ELR (cell line): ENCODE measurements around the gene GRM2.

Experiments
- DNase-seq: peaks from one replicate; pipeline ENCODE4 v3.0.0-alpha.2; 2015; ENCODE audit warnings: low read depth

The GRM2 gene

GRCh38 chr3:51680663-51681230, 26.1 kb upstream of the GRM2 start:
- DNase-seq = no peak

GRCh38 chr3:51681453-51681852, 25.4 kb upstream of the GRM2 start:
- peak; percentile 47 for DNase-seq

GRCh38 chr3:51682079-51682478, 24.8 kb upstream of the GRM2 start:
- DNase-seq = peak; percentile 88

GRCh38 chr3:51682526-51682925, 24.3 kb upstream of the GRM2 start:
- DNase-seq = no peak

- DNase-seq = no peak
Measured at GRCh38 chr3:51683566-51683965, 23.3 kb upstream of the GRM2 start.

GRCh38 chr3:51684971-51685751, 21.7 kb upstream of the GRM2 start:
- DNase-seq = no peak

GRCh38 chr3:51686056-51686455, 20.8 kb upstream of the GRM2 start:
- no peak for DNase-seq

GRCh38 chr3:51686512-51687215, 20.2 kb upstream of the GRM2 start:
- peak; percentile 80 for DNase-seq

- DNase-seq = peak; percentile 95
Measured at GRCh38 chr3:51687431-51688205, 19.2 kb upstream of the GRM2 start.

GRCh38 chr3:51688206-51688600, 18.7 kb upstream of the GRM2 start:
- DNase-seq = no peak

GRCh38 chr3:51691021-51691420, 15.8 kb upstream of the GRM2 start:
- no peak for DNase-seq

- DNase-seq = no peak
Measured at GRCh38 chr3:51691949-51692348, 14.9 kb upstream of the GRM2 start.

GRCh38 chr3:51692980-51693395, 13.9 kb upstream of the GRM2 start:
- DNase-seq = no peak

GRCh38 chr3:51696954-51697353, 9.9 kb upstream of the GRM2 start:
- DNase-seq = no peak

GRCh38 chr3:51698209-51698608, 8.7 kb upstream of the GRM2 start:
- no peak for DNase-seq

GRCh38 chr3:51700403-51700802, 6.5 kb upstream of the GRM2 start:
- DNase-seq = no peak

- DNase-seq = no peak
Measured at GRCh38 chr3:51702156-51702555, 4.7 kb upstream of the GRM2 start.

GRCh38 chr3:51703068-51703760, 3.7 kb upstream of the GRM2 start:
- no peak for DNase-seq

GRCh38 chr3:51703761-51704510, 2.9 kb upstream of the GRM2 start:
- DNase-seq = no peak

GRCh38 chr3:51704511-51704950, 2.3 kb upstream of the GRM2 start:
- no peak for DNase-seq
